HG02981 (cell line): Measurements from ENCODE around the gene ACTN4.
A peak's percentile ranks its signal among the peaks of the same experiment; 100 is the strongest.

ENCODE experiments used
- ATAC-seq: cut with Tn5 transposase; IDR thresholded peaks from one replicate; pipeline ENCODE4 v1.9.1; 2021; ENCODE audit warnings: mild to moderate bottlenecking, moderate library complexity; ENCODE audit not compliant: unreplicated experiment

Gene ACTN4

DNA sequence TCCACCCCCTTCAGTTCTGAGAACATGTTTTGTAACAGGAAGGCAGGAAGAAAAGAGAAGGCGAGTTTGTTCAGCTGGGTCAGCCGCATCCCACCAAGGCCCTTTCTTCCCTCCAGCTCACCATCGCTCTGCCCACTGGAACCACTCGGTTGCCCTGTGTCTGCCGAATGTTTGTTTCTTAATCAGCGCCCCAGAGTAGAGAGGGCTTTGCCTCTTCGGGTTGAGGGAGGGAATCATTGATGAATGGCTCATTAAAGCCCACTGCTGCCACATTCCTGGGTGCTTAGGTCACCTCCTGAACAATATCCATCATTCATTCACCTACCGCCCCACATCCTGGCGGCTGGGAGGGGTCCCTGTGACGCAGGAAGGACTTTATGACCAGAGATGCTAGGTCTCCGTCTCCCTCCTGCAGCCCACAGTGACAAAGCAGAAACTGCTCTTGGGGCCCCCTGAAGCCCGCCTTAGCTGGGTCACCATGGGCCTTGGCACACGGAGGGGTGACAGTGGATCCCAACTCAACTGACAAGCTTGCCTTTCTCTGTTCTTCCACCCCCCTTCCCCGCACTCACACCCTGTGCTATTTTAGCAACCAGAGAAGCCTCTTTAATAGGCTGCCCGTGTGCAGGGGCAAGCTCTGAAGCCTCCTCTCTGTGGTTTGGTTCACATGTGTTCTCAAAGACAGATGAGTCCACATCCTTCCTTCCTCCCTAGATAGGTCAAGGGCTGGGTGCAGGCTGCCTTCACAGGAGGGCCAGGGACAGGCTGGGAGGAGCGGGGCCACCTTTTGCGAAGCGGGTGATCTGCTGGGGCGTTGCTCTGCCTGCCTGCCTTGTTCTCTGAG lies 46.2 kb downstream of the ACTN4 start:
- peak; percentile 62 for ATAC-seq

DNA sequence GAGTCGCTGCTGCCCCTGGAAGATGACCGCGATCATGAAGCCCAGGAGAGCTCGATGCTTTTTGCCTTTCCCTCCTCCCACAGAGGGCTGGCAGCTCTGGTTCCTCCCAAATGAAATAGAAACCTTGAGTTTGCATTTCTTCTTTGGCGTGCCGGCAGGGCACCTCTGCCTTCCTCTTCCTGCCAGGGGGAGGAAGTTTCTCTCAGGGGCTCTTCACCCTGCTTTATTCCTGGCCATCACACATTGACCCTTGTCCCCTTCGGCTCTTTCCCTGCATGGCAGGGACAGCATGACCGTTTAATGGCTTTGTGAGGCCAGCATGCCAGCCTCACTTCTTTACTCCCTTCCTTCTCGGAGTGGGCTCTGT lies 47.9 kb downstream of the ACTN4 start:
- no peak for ATAC-seq

DNA sequence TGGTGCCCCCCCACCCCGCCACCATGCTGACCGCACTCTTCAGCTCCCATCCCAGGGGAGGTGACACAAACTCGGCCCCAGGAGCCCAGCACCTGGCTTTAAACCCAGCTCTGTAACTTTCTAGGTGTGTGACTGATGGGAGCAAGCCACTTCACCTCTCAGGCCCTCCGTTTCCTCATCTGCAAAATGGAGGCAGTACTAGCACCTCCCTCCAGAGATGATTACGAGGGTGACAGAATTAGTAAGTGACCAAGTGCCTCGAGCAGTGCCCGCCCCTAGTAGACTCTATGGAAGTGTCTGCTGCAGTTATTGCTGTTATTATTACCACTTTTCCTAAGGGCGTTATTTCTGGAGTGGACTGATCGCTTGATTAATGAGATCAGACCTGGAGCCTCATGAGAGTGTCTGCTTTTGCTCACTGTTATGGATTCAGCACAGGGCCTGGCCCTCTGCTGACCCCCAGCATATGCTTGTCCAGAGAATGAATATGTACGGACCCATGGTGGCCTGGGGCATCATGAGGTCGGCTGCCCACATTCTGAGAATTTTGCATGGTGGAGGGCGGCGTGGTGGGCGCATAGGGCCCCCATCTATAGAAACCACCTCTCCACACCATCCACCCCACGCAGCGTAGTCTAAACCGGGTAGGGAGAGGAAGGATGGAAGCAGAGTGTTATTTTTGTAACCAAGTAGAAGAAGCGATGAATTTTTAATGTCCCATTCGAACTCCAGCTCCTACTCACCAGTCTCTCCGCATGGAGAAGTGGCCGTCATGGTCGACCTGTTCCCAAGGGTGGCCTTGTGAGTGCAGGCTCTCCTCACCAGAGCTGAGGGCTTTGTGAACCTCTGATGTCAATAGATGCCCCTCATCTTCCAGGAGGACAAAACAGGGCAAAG lies 48.6 kb downstream of the ACTN4 start:
- ATAC-seq: no peak

DNA sequence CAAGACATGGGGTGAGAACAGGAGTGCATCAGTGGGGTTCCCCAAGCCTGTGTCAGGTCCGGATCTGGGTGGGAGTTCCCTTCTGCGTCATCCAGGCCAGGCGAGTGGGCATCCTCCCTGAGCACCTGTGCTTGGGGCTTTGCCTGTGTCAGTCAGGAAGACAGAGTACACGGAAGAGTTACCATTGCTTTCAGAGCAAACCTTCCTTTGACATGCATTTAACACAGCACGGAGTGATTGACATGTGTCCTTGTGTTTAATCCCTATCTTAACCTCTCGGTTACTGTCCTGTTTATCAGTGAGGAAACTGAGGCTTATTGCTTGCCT lies 49.2 kb downstream of the ACTN4 start:
- ATAC-seq: no peak

DNA sequence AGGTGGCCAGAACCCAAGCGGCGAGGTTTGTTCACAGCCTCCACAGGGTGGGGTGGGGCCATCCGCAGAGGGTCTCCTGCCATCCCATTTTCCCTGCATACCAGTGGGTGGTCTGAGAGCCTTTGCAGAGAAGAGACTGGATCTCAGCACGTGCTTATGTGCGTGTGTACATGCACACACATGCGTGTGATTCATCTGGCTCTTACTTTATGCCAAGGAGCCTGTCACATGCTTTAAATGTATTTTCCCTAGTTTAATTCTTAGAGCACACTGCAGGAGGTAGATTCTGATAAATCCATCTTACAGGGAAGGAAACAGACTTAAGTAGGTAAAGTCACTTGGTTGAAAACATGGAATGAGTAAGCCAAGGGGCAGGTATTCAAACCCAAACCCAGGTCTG lies 49.7 kb downstream of the ACTN4 start:
- no peak for ATAC-seq

DNA sequence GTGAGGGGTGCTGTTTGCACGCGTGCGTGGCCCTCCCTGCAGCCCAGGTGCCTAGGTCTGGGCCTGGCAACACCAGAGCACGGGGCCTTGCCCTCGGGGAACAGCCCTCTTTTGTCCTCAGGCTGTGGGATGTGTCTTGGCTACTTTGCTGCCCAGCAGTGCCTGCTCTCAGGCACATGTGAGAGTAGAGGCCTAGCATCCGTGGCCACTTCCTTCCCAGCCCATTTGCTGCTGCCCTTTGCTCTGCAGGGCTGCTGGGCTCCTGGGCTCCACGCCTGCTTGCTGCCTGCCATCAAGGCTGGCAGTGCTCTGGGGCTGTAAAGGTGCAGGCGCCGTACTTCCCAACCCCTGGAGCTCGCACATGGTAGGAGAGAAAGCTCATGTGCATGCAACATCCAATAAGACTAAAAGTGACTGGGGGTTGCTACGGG lies 50.2 kb downstream of the ACTN4 start:
- ATAC-seq: no peak

DNA sequence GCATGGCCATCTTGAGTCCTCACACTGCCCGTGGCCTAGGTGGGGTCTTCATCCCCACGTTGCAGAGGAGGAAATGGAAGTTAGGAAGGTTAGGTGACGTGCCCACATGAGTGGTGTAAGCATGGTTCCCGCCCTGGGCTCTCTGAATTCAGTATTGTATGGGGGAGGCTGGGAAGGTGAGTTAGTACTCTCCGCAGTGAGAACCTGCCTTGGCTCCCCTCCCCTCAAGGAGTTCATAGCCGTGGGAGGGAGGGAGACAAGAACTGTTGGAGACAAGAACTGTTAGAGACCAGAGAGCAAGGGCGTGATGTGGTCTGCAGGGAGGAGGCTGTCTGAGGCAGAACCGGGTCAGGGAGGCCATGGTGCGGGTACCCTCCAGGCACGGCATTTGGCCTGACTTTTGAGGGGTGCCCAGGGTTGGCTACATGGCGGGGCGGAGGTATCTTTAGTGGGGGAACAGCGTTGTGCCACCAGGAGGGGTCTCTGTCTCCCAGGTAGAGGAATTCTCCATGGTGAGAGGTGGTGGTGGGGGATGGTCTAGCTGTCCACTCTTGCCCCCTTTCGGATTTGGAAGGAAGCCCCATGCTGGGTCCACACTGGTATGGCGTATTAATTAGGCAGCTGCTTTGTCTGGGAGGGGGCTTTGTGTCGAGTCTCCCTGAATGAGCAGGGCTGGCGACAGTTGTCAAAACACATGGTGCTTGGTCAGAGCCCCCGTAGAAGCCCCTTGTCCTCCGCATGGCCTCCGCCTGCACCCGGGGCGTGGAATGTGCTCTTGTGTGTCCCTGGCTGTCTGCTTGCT lies 51.0 kb downstream of the ACTN4 start:
- ATAC-seq: no peak

DNA sequence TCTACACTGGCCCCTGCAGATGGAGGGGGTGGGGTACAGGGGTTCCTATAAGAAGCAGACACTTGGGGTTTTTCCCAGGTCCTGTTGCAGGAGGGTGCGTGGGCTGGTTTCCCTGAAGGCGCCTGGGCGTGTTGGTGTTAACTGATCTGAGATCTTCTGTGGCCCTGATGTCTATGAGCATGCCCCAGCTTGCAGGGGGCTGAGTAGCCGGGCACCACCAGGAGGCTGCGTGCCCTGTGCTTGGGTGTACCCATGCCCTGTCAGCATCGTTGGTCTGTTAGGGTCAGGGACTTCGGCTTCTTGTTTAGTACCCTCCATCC lies 51.5 kb downstream of the ACTN4 start:
- ATAC-seq: no peak

DNA sequence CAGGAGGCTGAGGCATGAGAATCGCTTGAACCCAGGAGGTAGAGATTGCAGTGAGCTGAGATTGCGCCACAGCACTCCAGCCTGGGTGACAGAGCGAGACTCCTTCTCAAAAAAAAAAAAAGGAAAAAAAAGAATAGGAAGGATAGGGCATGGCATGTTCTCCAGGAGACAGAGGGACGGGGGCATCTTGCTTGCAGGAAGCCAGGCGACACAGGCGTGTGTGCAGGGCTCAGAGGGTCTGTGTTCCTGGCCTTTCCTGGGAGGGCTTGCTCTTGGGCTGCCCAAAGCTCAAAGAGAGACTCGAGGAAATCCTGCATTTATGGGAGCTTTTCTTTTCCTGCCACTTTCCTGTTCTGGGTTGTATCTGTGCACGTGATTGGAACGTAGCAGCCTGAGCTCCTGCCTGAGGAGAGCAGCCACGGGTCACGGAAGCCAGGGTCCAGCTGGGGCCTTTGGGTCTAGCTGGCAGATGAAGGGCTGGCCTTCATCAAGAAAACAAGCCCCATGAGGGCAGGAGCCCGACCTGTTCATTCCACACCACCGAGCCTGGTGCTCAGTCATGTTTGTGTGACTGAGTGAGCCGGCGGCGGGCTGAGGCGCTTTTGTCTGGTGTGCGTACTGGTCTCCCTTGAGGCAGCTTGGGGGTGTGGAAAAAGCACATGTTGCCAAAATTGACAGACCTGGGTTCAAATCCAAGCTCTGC lies 52.3 kb downstream of the ACTN4 start:
- ATAC-seq: no peak

DNA sequence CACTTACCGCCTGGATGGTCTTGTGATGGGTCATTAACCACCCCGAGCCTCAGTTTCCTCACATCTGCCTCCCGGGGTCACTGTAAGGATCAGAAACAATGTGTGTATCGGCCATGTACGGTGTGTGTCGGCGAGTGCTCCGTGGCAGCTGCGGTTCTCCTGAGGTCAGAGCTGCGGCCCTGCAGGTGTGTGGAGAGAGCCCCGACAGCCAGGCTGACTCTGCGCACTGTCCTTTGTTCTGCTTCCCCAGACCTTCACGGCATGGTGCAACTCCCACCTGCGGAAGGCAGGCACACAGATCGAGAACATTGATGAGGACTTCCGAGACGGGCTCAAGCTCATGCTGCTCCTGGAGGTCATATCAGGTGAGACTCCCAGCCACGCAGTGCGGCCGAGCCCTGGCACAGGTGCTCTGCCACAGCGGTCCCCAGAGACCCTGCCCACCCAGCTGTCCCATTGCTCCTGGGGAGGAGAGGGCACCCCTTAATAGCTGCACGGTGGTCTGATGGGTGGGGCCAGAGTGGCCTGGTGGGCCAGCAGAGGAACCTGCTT lies 53.0 kb downstream of the ACTN4 start:
- ATAC-seq: no peak

DNA sequence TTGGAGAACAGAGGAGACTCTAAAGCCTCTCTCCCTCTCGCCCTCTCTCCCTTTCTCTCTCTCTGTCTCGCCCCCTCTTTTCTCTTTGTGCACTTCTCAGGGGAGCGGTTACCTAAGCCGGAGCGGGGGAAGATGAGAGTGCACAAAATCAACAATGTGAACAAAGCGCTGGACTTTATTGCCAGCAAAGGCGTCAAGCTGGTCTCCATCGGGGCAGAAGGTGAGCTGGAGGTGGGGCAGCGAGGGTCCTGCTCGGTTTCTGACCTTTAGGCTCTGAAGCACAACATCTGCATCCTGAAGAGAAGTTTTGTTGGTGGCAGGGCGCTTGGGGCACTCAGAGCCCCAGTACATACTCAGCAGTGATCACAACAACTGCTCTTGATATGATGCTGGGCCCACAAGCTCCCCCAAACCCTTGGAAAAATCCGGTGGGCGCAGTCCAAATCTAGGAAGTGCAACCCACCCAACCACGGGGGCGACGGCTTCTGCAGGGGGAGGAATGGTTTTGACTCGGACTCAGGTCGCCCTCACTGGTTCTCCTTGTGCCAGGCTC lies 53.5 kb downstream of the ACTN4 start:
- no peak for ATAC-seq

DNA sequence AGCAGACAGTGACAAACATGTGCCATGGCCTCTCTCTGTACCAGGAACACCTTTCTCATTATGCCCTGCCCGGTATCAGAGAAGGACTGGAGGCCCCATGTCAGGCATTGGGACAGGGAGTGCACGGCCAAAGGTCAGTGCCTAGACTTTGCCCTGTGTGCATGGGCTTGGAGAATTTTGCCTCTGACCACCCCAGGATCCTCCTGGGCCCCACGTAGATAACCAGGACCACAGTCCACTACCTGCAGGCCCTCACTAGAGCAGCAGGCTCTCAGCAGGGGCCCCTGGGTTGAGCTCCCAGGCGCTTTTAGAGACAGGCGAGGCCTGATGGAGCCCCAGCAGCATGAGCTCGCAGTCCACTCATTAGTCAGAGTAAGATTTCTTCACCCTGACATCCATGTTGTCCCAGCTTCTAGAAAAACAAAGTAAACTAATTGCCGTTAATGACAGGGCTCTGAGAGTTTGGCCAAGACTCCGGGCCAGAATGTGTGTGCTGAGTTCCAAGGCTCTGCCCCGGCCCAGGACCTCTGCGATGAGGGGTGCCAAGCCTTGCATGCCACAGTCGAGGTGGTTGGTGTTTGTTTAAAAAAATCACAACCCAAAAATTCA lies 54.1 kb downstream of the ACTN4 start:
- ATAC-seq: no peak

DNA sequence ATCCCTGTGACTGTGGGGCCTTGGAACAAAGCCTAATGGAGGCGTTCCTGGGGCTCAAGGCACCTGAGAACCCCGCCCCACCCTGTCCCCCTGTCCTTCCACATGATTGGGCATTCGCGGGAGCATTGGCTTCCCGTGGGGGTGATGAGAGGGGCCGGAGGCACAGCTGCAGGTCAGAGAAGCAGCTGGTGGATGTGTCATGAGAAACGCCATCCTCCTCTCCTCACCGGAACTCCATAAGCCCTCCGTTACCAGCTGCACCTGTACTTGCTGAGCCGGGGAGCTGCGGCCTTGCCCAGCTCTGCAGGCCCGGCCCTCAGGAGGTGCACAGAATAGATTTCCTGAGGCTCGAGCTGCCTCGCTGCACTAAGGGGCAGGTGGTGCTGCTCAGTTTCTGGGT lies 54.8 kb downstream of the ACTN4 start:
- ATAC-seq: no peak

DNA sequence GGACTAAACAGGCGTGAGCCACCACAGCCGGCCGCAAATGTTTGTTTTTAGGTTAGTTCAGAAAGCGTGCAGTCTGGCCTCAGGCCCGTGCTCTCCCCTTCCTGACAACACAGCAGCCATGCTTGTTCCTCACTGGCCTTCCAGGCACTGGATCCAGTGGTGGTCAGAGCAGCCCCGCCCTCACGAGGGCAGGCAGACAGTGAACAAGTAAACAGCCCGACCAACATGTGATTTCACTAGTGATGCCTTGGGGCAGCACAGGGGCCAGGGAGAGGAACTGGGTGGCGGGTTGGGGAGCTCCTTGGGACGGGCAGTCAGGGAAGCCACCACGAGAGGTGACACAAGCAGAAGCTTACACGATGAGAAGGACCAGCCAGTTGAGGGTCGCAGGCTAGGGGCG lies 56.1 kb downstream of the ACTN4 start:
- no peak for ATAC-seq

DNA sequence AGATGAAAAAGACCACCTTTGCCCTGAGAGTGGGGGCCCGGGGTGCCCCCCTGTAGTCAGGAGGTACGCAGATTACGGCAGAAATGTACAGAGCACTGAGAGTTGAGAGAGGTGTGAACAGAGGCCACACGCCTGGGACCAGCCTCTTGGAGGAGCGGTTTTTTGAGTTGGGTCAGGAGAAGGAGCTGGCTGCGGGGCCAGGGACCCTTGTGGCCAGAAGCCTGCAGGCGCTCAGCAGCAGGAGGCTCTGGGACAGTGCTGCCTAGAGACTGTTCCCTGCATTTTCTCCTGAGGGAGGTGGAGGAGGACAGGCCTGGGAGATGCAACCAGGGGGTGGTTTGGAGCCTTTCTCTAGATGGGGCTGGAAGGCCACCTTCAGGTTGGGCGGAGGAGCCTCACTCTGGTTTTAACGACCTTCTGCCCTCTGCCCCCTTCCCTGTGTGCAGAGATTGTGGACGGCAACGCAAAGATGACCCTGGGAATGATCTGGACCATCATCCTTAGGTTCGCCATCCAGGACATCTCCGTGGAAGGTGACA lies 57.1 kb downstream of the ACTN4 start:
- no peak for ATAC-seq

DNA sequence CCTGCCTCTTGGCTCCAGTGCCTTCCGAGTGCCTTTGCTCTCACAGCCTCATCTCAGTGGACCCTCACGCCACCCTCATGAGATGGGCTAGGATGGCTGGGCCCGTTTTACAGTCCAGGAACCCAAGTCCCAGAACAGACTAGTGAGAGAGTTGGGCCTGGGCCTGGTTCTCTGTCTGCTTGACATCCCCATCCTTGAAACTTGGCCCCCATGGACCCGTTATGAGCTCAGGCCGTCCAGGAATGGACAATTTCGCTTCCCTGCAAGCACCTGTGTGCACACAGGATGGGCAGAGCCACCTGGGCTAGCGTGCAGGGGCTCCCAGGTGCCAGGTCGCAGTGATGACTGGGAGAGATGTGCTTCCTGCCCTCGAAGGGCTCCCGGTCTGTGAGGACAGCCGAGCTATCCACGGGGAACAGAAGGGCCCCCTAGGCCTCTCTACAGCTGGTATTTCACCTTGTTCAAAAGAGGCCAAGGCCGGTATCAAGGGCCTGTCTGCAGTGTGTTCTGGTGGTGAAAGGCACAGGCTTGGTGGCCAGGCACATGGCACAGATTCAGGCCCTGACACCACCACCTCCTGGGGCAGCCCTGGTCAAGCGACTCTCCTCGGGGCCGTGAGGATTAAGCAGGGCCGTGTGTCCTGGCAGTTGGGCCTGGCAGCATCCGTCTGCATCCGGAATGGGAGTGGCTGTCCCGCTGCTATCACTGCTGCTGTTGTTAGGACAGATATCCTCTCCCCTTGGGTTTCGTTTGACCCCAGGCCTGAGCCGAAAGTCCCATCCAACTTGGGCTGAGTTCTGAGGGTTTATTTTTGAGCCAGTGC lies 58.0 kb downstream of the ACTN4 start:
- no peak for ATAC-seq

DNA sequence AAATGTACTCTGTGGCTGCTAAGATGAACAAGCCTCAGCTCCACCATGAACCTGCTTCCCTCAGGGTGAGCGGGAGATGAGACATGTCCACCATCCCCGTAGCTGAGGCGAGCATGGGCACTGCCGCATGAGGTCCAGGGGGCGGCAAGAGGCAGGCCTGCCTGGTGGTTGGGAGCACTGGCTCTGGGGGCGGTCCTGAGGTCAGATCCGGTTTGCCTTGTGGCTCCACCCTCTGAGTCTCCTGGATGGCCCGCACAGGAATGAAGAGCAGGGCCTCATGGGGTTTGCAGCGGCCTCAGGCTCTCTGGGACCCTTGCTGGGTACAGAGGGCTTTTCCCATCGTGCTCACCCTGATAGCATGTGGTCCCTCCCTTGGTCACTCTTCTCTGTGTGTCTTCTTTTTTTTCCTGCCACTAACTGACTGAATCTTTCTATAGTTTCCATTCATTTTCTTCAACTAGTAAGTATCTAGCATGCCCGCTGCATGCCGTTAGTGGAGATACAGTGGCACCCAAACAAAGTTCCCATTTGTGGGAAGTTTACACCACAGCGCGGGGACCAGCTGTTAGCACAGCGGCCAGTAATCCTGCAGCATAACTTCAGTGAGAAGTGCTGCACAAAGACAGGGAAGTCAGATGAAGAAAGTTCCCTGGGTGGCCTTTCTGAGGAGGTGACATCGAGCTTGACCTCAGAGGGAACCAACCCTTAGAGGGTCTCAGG lies 59.5 kb downstream of the ACTN4 start:
- no peak for ATAC-seq

DNA sequence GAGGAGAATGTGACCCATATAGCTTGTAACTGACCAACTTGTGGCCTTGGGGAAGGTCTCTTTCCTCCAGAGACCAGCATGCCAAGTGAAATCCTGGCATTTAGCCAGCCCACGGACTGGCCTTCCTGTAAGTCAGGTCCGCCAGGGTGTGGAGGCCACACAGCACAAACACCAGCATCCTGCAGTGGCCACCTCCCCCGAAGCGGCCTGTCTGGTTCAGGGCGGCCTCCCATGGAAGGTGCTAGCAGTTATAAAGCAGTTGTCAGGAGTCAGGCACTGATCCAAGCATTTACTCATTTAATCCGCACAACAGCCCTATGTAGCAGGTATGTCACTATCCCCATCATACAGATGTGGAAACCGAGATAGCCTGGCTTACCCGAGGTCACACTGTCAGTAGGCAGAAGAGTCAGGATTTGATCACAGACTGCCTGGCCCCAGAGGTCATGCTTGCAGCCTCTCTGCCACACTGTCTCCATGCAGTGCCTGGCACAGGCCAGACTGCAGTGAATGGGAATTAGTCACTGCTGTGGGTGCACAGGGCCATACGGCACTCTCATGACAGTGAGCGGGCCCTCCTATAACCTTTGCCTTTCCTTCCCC lies 60.2 kb downstream of the ACTN4 start:
- ATAC-seq: no peak
